Liver (tissue), 9 donors: ENCODE results near the gene PRKACG. TPM values are rescaled to one million over a fixed set of nuclear protein-coding genes. Genes with fewer than 3 reads are reported as not detected.

Source experiments
- DNase-seq: peaks from one replicate; pipeline ENCODE4 v3.0.0-alpha.2; 2017; ENCODE audit warnings: low spot score
- H3K27ac ChIP-seq, 2 donors: one replicate each; pipeline ENCODE4 v1.7.0; 2013; ENCODE audit warnings: inconsistent platforms in 2 of 2, low read length in 2 of 2, control low read depth in 1 of 2, low read depth in 1 of 2, mild to moderate bottlenecking in 1 of 2
- H3K27me3 ChIP-seq, 4 donors: one replicate each; pipeline versions ENCODE4 v1.6.1 to v1.7.0; 2013; ENCODE audit warnings: low read length in 3 of 4, inconsistent platforms in 1 of 4, mild to moderate bottlenecking in 1 of 4, moderate library complexity in 1 of 4; ENCODE audit not compliant: control insufficient read depth in 4 of 4, insufficient read depth in 4 of 4
- H3K36me3 ChIP-seq, 4 donors: one replicate each; pipeline versions ENCODE4 v1.6.1 to v1.7.0; 2013; ENCODE audit warnings: low read length in 3 of 4, mild to moderate bottlenecking in 3 of 4, low read depth in 1 of 4, moderate library complexity in 1 of 4; ENCODE audit not compliant: control insufficient read depth in 4 of 4, insufficient read depth in 3 of 4
- H3K4me1 ChIP-seq, 4 donors: one replicate each; pipeline versions ENCODE4 v1.6.1 to v1.7.0; 2013; ENCODE audit warnings: low read length in 3 of 4, mild to moderate bottlenecking in 3 of 4, moderate library complexity in 1 of 4; ENCODE audit not compliant: control insufficient read depth in 4 of 4, insufficient read depth in 4 of 4
- H3K4me3 ChIP-seq, 3 donors: one replicate each; pipeline versions ENCODE4 v1.6.1 to v1.7.0; 2013; ENCODE audit warnings: low read length in 3 of 3, control low read depth in 1 of 3, low read depth in 1 of 3, mild to moderate bottlenecking in 1 of 3
- H3K9ac ChIP-seq, 2 donors: one replicate each; pipeline ENCODE4 v1.7.0; 2013; ENCODE audit warnings: low read length in 2 of 2, mild to moderate bottlenecking in 2 of 2, moderate library complexity in 2 of 2, control low read depth in 1 of 2, low read depth in 1 of 2
- H3K9me3 ChIP-seq, 4 donors: one replicate each; pipeline versions ENCODE4 v1.6.1 to v1.7.0; 2013; ENCODE audit warnings: low read length in 3 of 4; ENCODE audit not compliant: control insufficient read depth in 4 of 4
- CTCF ChIP-seq: fragments of 150-350 bp; IDR thresholded peaks from 2 replicates; pipeline ENCODE4 v1.5.1; 2017; ENCODE audit warnings: improper control_type of control experiment, low read depth, low read length; ENCODE audit not compliant: missing input control
- EGR1 ChIP-seq, 2 donors: IDR thresholded peaks; 2 replicates each; pipeline ENCODE4 v1.6.1; 2016 to 2018; ENCODE audit warnings: antibody characterized with exemption in 2 of 2, low read depth in 2 of 2
- FOXA1 ChIP-seq: IDR thresholded peaks from 2 replicates; pipeline ENCODE4 v1.6.1; 2016; ENCODE audit warnings: antibody characterized with exemption
- FOXA2 ChIP-seq: IDR thresholded peaks from 2 replicates; pipeline ENCODE4 v1.6.1; 2016; ENCODE audit warnings: antibody characterized with exemption
- GABPA ChIP-seq, 2 donors: IDR thresholded peaks in 1 of 2; conservative IDR thresholded peaks in 1 of 2; 2 replicates each; pipeline ENCODE4 v1.6.1; 2016; ENCODE audit warnings: antibody characterized with exemption in 2 of 2, mild to moderate bottlenecking in 1 of 2, moderate library complexity in 1 of 2
- HNF4A ChIP-seq, 2 donors: conservative IDR thresholded peaks; 2 replicates each; pipeline ENCODE4 v1.6.1; 2016; ENCODE audit warnings: antibody characterized with exemption in 2 of 2, mild to moderate bottlenecking in 2 of 2
- HNF4G ChIP-seq: IDR thresholded peaks from 2 replicates; pipeline ENCODE4 v1.6.1; 2016; ENCODE audit warnings: antibody characterized with exemption
- JUND ChIP-seq, 2 donors: IDR thresholded peaks; 2 replicates each; pipeline ENCODE4 v1.6.1; 2016; ENCODE audit warnings: antibody characterized with exemption in 2 of 2
- NR2F2 ChIP-seq: IDR thresholded peaks from 2 replicates; pipeline ENCODE4 v1.6.1; 2016; ENCODE audit warnings: antibody characterized with exemption
- RAD21 ChIP-seq, 2 donors: IDR thresholded peaks; 2 replicates each; pipeline ENCODE4 v1.6.1; 2016; ENCODE audit warnings: antibody characterized with exemption in 2 of 2, mild to moderate bottlenecking in 2 of 2
- RXRA ChIP-seq, 2 donors: IDR thresholded peaks; 2 replicates each; pipeline ENCODE4 v1.6.1; 2017 to 2018; ENCODE audit warnings: antibody characterized with exemption in 2 of 2, mild to moderate bottlenecking in 1 of 2
- SP1 ChIP-seq: IDR thresholded peaks from 2 replicates; pipeline ENCODE4 v1.6.1; 2018; ENCODE audit warnings: antibody characterized with exemption, mild to moderate bottlenecking
- TAF1 ChIP-seq: conservative IDR thresholded peaks from 2 replicates; pipeline ENCODE4 v1.6.1; 2016; ENCODE audit warnings: antibody characterized with exemption, mild to moderate bottlenecking
- YY1 ChIP-seq: IDR thresholded peaks from 2 replicates; pipeline ENCODE4 v1.6.1; 2016; ENCODE audit warnings: antibody characterized with exemption, mild to moderate bottlenecking
- ZBTB33 ChIP-seq: IDR thresholded peaks from 2 replicates; pipeline ENCODE4 v1.6.1; 2016; ENCODE audit warnings: antibody characterized with exemption
- WGBS: extraction: QIAGEN DNeasy Blood & Tissue Kit; methylation state at CpG from one replicate; pipeline ENCODE4 v1.1.7; 2013; 5-methylcytosine and 5-hydroxymethylcytosine counted together
- polyA plus RNA-seq, 2 donors: library from polyadenylated mRNA; stranded (reverse) in 1 of 2; unstranded in 1 of 2; fragments of 200-250 nt in 1 of 2; fragments of >200 nt in 1 of 2; fragmentation: Nextera tagmentation in 1 of 2; extraction: Ambion mirVana in 1 of 2; gene quantifications; one replicate each; pipeline versions ENCODE4 v1.2.1 to v1.2.3, GENCODE V29; 2013 to 2015
- total RNA-seq, 2 donors: library from RNA; depleted of rRNA; stranded (reverse); fragments of >200 nt; gene quantifications; one replicate each; pipeline ENCODE4 v1.2.3, GENCODE V29; 2014
- TF ChIP-seq, protein P1 (sequence below): IDR thresholded peaks from 2 replicates; pipeline ENCODE4 v1.6.1; 2016; ENCODE audit warnings: antibody characterized with exemption
- TF ChIP-seq, protein P2 (sequence below): IDR thresholded peaks from 2 replicates; pipeline ENCODE4 v1.6.1; 2016; ENCODE audit warnings: antibody characterized with exemption
- donor health status: healthy.
- donor health status: healthy.
- donor health status: healthy.
- donor health status: healthy.
- donor health status: healthy.

PRKACG gene
- total and polyA plus RNA-seq, 4 donors: not detected

DNA sequence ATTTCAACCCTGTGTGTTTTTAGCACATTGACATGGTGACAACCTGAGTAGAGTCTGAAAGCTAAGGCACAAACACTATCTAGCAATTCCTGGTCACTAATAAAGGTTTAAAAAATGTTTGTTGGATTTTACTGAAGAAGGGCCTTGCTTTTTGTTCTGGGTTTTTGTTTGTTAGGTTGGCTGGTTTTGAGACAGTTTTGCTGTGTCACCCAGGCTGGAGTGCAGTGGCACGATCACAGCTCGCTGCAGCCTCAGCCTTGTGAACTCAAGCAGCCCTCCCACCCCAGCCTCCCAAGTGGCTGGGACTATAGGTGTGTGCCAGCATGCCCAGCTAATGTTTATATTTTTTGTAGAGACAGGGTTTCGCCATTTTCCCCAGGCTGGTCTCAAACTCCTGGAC, 39.0 kb downstream of the PRKACG start:
- H3K4me3 ChIP-seq: no peak overlapping the region
- H3K9ac ChIP-seq: no peak overlapping the region
- no peaks in the 10 kb centered on the region for H3K9me3 ChIP-seq
- WGBS: 90% methylated on average over 3 of the region's 3 CpGs
- no peaks in the 10 kb centered on the region for H3K27me3 ChIP-seq
- H3K36me3 ChIP-seq: no peaks in the 10 kb centered on the region
- no peak overlapping the region for H3K27ac ChIP-seq
- DNase-seq: no peak
- H3K4me1 ChIP-seq: no peaks in the 10 kb centered on the region
- TF ChIP-seq SP1 (no peak), HNF4A (conservative IDR thresholded peaks at IDR 0.05) (no peak), RAD21 (IDR thresholded peaks at IDR 0.05) (no peak), ZBTB33 (no peak), FOXA2 (no peak), HNF4G (no peak), TAF1 (no peak), EGR1 (IDR thresholded peaks at IDR 0.05; ENCODE audit: low read depth in 2 of 2) (no peak), FOXA1 (no peak), YY1 (no peak), CTCF (no peak), GABPA (IDR thresholded peaks at IDR 0.05 in 1 of 2, conservative IDR thresholded peaks at IDR 0.05 in 1 of 2) (no peak), RXRA (IDR thresholded peaks at IDR 0.05) (no peak)
- TF ChIP-seq, protein P1, sequence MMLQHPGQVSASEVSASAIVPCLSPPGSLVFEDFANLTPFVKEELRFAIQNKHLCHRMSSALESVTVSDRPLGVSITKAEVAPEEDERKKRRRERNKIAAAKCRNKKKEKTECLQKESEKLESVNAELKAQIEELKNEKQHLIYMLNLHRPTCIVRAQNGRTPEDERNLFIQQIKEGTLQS: no peak
- TF ChIP-seq, protein P2, sequence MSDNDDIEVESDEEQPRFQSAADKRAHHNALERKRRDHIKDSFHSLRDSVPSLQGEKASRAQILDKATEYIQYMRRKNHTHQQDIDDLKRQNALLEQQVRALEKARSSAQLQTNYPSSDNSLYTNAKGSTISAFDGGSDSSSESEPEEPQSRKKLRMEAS: no peak

- no peaks in the 10 kb centered on the region for H3K9me3 ChIP-seq
- TF ChIP-seq JUND (IDR thresholded peaks at IDR 0.05): no peak
- TF ChIP-seq RAD21 (IDR thresholded peaks at IDR 0.05): no peak
- TF ChIP-seq FOXA1: no peak
- no peak for TF ChIP-seq GABPA (IDR thresholded peaks at IDR 0.05 in 1 of 2, conservative IDR thresholded peaks at IDR 0.05 in 1 of 2)
- TF ChIP-seq HNF4A (conservative IDR thresholded peaks at IDR 0.05): no peak
- TF ChIP-seq, protein P1: no peak
- no peak for TF ChIP-seq TAF1
- TF ChIP-seq SP1: no peak
- no peak for TF ChIP-seq NR2F2
- no peak for TF ChIP-seq ZBTB33
- no peak overlapping the region for H3K9ac ChIP-seq
- no peak overlapping the region for H3K4me3 ChIP-seq
- no peaks in the 10 kb centered on the region for H3K4me1 ChIP-seq
- no peak overlapping the region for H3K27ac ChIP-seq
- 71% methylated on average over 5 of the region's 5 CpGs for WGBS
- DNase-seq: no peak
- H3K36me3 ChIP-seq: no peaks in the 10 kb centered on the region
- no peaks in the 10 kb centered on the region for H3K27me3 ChIP-seq
These were observed 39.5 kb downstream of the PRKACG start for GRCh38 chr9:68974431-68974830.
